ENCODE results near the gene OLFML3.
"Not testable (repeated sequence)": the region's sequence is repeated elsewhere in the genome, so short reads cannot be mapped to it uniquely, and the experiment has no call there.

OLFML3 gene

GRCh38 chr1:113993766-113994165 lies 14.5 kb downstream of the OLFML3 start:
- Mint-ChIP-seq H3K36me3 (no peaks in the 10 kb centered on the region), H3K9me3 (peaks cover 15% of the 10 kb centered on the region), H3K4me1 (no peaks in the 10 kb centered on the region), H3K27ac (no peak overlapping the region), H3K4me3 (no peak overlapping the region)
- DNase-seq (ENCODE audit: low spot score in 2 of 2) (no peak), ATAC-seq (no peak)

- peaks cover 15% of the 10 kb centered on the region for H3K9me3 Mint-ChIP-seq
- H3K36me3 Mint-ChIP-seq, result no peaks in the 10 kb centered on the region
- ATAC-seq (no peak), DNase-seq (ENCODE audit: low spot score in 2 of 2) (no peak)
- no peak overlapping the region for H3K4me3 Mint-ChIP-seq
- no peak overlapping the region for H3K27ac Mint-ChIP-seq
- H3K4me1 Mint-ChIP-seq, result no peaks in the 10 kb centered on the region
Observed at GRCh38 chr1:113995382-113995781, 16.1 kb downstream of the OLFML3 start.

- no peak overlapping the region for H3K4me3 Mint-ChIP-seq
- H3K9me3 Mint-ChIP-seq, result peaks cover 15% of the 10 kb centered on the region
- DNase-seq (ENCODE audit: low spot score in 2 of 2) (no peak), ATAC-seq (no peak)
- H3K4me1 Mint-ChIP-seq, result no peaks in the 10 kb centered on the region
- no peaks in the 10 kb centered on the region for H3K36me3 Mint-ChIP-seq
- H3K27ac Mint-ChIP-seq, result no peak overlapping the region
Observed at GRCh38 chr1:113998361-113998760, 19.1 kb downstream of the OLFML3 start.

GRCh38 chr1:113999233-113999632 lies 20.0 kb downstream of the OLFML3 start:
- no peak overlapping the region for H3K27ac Mint-ChIP-seq
- H3K9me3 Mint-ChIP-seq, result peaks cover 12% of the 10 kb centered on the region
- no peaks in the 10 kb centered on the region for H3K4me1 Mint-ChIP-seq
- no peaks in the 10 kb centered on the region for H3K36me3 Mint-ChIP-seq
- ATAC-seq (no peak), DNase-seq (ENCODE audit: low spot score in 2 of 2) (no peak)
- H3K4me3 Mint-ChIP-seq, result no peak overlapping the region

GRCh38 chr1:113999799-114000198 lies 20.5 kb downstream of the OLFML3 start:
- ATAC-seq, result no peak
- Mint-ChIP-seq H3K9me3 (peaks cover 7% of the 10 kb centered on the region), H3K4me3 (no peak overlapping the region), H3K4me1 (no peaks in the 10 kb centered on the region), H3K27ac (no peak overlapping the region), H3K36me3 (no peaks in the 10 kb centered on the region)
- DNase-seq (ENCODE audit: low spot score in 2 of 2), result no peak

GRCh38 chr1:114000406-114000805 lies 21.1 kb downstream of the OLFML3 start:
- DNase-seq (ENCODE audit: low spot score in 2 of 2) (no peak), ATAC-seq (no peak)
- H3K27ac Mint-ChIP-seq, result no peak overlapping the region
- H3K4me1 Mint-ChIP-seq, result no peaks in the 10 kb centered on the region
- no peaks in the 10 kb centered on the region for H3K36me3 Mint-ChIP-seq
- H3K4me3 Mint-ChIP-seq, result no peak overlapping the region
- peaks cover 2% of the 10 kb centered on the region for H3K9me3 Mint-ChIP-seq

GRCh38 chr1:114002492-114003239 lies 23.4 kb downstream of the OLFML3 start:
- no peak overlapping the region for H3K27ac Mint-ChIP-seq
- no peak overlapping the region for H3K4me3 Mint-ChIP-seq
- no peaks in the 10 kb centered on the region for H3K4me1 Mint-ChIP-seq
- ATAC-seq (no peak), DNase-seq (ENCODE audit: low spot score in 2 of 2) (no peak)
- H3K36me3 Mint-ChIP-seq, result no peaks in the 10 kb centered on the region
- H3K9me3 Mint-ChIP-seq, result no peaks in the 10 kb centered on the region

- no peak for ATAC-seq
- H3K4me1 Mint-ChIP-seq, result no peaks in the 10 kb centered on the region
- no peak for DNase-seq (ENCODE audit: low spot score in 2 of 2)
- H3K36me3 Mint-ChIP-seq, result no peaks in the 10 kb centered on the region
- H3K4me3 Mint-ChIP-seq, result no peak overlapping the region
- no peaks in the 10 kb centered on the region for H3K9me3 Mint-ChIP-seq
- no peak overlapping the region for H3K27ac Mint-ChIP-seq
Observed at GRCh38 chr1:114003431-114003830, 24.2 kb downstream of the OLFML3 start.

- H3K4me1 Mint-ChIP-seq; DNase-seq (ENCODE audit: low spot score in 2 of 2); H3K4me3 Mint-ChIP-seq; H3K27ac Mint-ChIP-seq; ATAC-seq; H3K9me3 Mint-ChIP-seq; H3K36me3 Mint-ChIP-seq: not testable (repeated sequence)
Observed at GRCh38 chr1:114006825-114007224, 27.6 kb downstream of the OLFML3 start.

GRCh38 chr1:114008480-114008941 lies 29.2 kb downstream of the OLFML3 start:
- DNase-seq (ENCODE audit: low spot score in 2 of 2), result no peak
- ATAC-seq, result no peak
- H3K4me3 Mint-ChIP-seq, result no peak overlapping the region
- no peaks in the 10 kb centered on the region for H3K9me3 Mint-ChIP-seq
- no peaks in the 10 kb centered on the region for H3K36me3 Mint-ChIP-seq
- no peaks in the 10 kb centered on the region for H3K4me1 Mint-ChIP-seq
- H3K27ac Mint-ChIP-seq, result no peak overlapping the region

- Mint-ChIP-seq H3K27ac (no peak overlapping the region), H3K4me3 (no peak overlapping the region), H3K9me3 (no peaks in the 10 kb centered on the region), H3K36me3 (no peaks in the 10 kb centered on the region), H3K4me1 (no peaks in the 10 kb centered on the region)
- ATAC-seq, result no peak
- no peak for DNase-seq (ENCODE audit: low spot score in 2 of 2)
Observed at GRCh38 chr1:114008993-114009392, 29.7 kb downstream of the OLFML3 start.

- DNase-seq (ENCODE audit: low spot score in 2 of 2), result no peak
- no peaks in the 10 kb centered on the region for H3K9me3 Mint-ChIP-seq
- H3K27ac Mint-ChIP-seq, result no peak overlapping the region
- H3K4me1 Mint-ChIP-seq, result no peaks in the 10 kb centered on the region
- H3K36me3 Mint-ChIP-seq, result no peaks in the 10 kb centered on the region
- no peak overlapping the region for H3K4me3 Mint-ChIP-seq
- no peak for ATAC-seq
Observed at GRCh38 chr1:114009393-114009792, 30.1 kb downstream of the OLFML3 start.

GRCh38 chr1:114010433-114011184 lies 31.3 kb downstream of the OLFML3 start:
- Mint-ChIP-seq H3K27ac (no peak overlapping the region), H3K4me1 (no peaks in the 10 kb centered on the region), H3K9me3 (no peaks in the 10 kb centered on the region), H3K36me3 (no peaks in the 10 kb centered on the region), H3K4me3 (no peak overlapping the region)
- DNase-seq (ENCODE audit: low spot score in 2 of 2) (no peak), ATAC-seq (no peak)

- Mint-ChIP-seq H3K4me3 (no peak overlapping the region), H3K27ac (no peak overlapping the region), H3K4me1 (no peaks in the 10 kb centered on the region), H3K9me3 (no peaks in the 10 kb centered on the region), H3K36me3 (no peaks in the 10 kb centered on the region)
- no peak for DNase-seq (ENCODE audit: low spot score in 2 of 2)
- no peak for ATAC-seq
Observed at GRCh38 chr1:114011796-114012195, 32.5 kb downstream of the OLFML3 start.

GRCh38 chr1:114015075-114015474 lies 35.8 kb downstream of the OLFML3 start:
- H3K4me3 Mint-ChIP-seq, result no peak overlapping the region
- H3K27ac Mint-ChIP-seq, result no peak overlapping the region
- ATAC-seq (no peak), DNase-seq (ENCODE audit: low spot score in 2 of 2) (no peak)
- H3K4me1 Mint-ChIP-seq, result no peaks in the 10 kb centered on the region
- H3K9me3 Mint-ChIP-seq, result no peaks in the 10 kb centered on the region
- H3K36me3 Mint-ChIP-seq, result no peaks in the 10 kb centered on the region

GRCh38 chr1:114019724-114020123 lies 40.5 kb downstream of the OLFML3 start:
- H3K4me1 Mint-ChIP-seq; H3K36me3 Mint-ChIP-seq; DNase-seq (ENCODE audit: low spot score in 2 of 2); H3K27ac Mint-ChIP-seq; H3K4me3 Mint-ChIP-seq; H3K9me3 Mint-ChIP-seq; ATAC-seq: not testable (repeated sequence)
